HepG2 (cell line): ENCODE measurements around the gene CNOT2. TPM values are rescaled to one million over a fixed set of nuclear protein-coding genes. Genes with fewer than 3 reads are reported as not detected.

ENCODE experiments used
- ATRX ChIP-seq: sonication (generic); formaldehyde crosslinking; IDR thresholded peaks from 2 replicates; pipeline ENCODE4 v1.4.0; 2020; ENCODE audit warnings: missing genetic modification reagents, borderline replicate concordance
- EP300 ChIP-seq, 3 experiments: sonication (generic) in 1 of 3; formaldehyde crosslinking in 1 of 3; IDR thresholded peaks; 2 replicates each; pipeline versions ENCODE4 v1.5.1 to v1.6.1; 2011 to 2020; ENCODE audit warnings: low read depth in 2 of 3, low read length in 2 of 3, borderline replicate concordance in 1 of 3, improper control_type of control experiment in 1 of 3, mild to moderate bottlenecking in 1 of 3, missing genetic modification reagents in 1 of 3, moderate library complexity in 1 of 3
- FIP1L1 ChIP-seq: fragments of 200-400 bp; formaldehyde crosslinking; IDR thresholded peaks from 2 replicates; pipeline ENCODE4 v1.6.1; 2018; ENCODE audit warnings: low read depth, mild to moderate bottlenecking, low read length, moderate library complexity, borderline replicate concordance; ENCODE audit not compliant: insufficient read depth
- GABPA ChIP-seq, 2 experiments: IDR thresholded peaks; 2 replicates each; pipeline ENCODE4 v1.6.1; 2011 to 2016; ENCODE audit warnings: low read depth in 2 of 2, low read length in 1 of 2, missing biosample characterization in 1 of 2, missing genetic modification characterization in 1 of 2
- HHEX ChIP-seq: IDR thresholded peaks from 2 replicates; pipeline ENCODE4 v1.6.1; 2016; ENCODE audit warnings: control low read depth
- HNF4A ChIP-seq: sonication (generic); formaldehyde crosslinking; IDR thresholded peaks from 2 replicates; pipeline ENCODE4 v1.4.0; 2020; ENCODE audit warnings: missing genetic modification reagents
- HNRNPH1 ChIP-seq: fragments of 200-400 bp; formaldehyde crosslinking; optimal IDR thresholded peaks from 2 replicates; pipeline ENCODE3; 2017; ENCODE audit warnings: mild to moderate bottlenecking, low read depth, low read length
- HNRNPL ChIP-seq: fragments of 200-400 bp; formaldehyde crosslinking; IDR thresholded peaks from 2 replicates; pipeline ENCODE4 v1.6.1; 2017; ENCODE audit warnings: mild to moderate bottlenecking, low read depth, low read length
- IKZF5 ChIP-seq: IDR thresholded peaks from 2 replicates; pipeline ENCODE4 v1.6.1; 2018; ENCODE audit warnings: missing genetic modification reagents, mild to moderate bottlenecking, missing compliant biosample characterization
- MAFG ChIP-seq: sonication (generic); formaldehyde crosslinking; IDR thresholded peaks from 2 replicates; pipeline ENCODE4 v1.5.1; 2020; ENCODE audit warnings: mild to moderate bottlenecking, missing genetic modification reagents
- MXD1 ChIP-seq: sonication (generic); formaldehyde crosslinking; IDR thresholded peaks from 2 replicates; pipeline ENCODE4 v1.4.0; 2020; ENCODE audit warnings: mild to moderate bottlenecking, missing genetic modification reagents
- PAWR ChIP-seq: sonication (generic); formaldehyde crosslinking; IDR thresholded peaks from 2 replicates; pipeline ENCODE4 v1.4.0; 2020; ENCODE audit warnings: missing genetic modification reagents, mild to moderate bottlenecking, borderline replicate concordance
- RELA ChIP-seq: sonication (generic); formaldehyde crosslinking; IDR thresholded peaks from 2 replicates; pipeline ENCODE4 v1.4.0; 2020; ENCODE audit warnings: missing genetic modification reagents
- SALL1 ChIP-seq: sonication (generic); formaldehyde crosslinking; IDR thresholded peaks from 2 replicates; pipeline ENCODE4 v1.8.0; 2022; ENCODE audit warnings: mild to moderate bottlenecking, missing genetic modification reagents
- TCF12 ChIP-seq, 2 experiments: fragments of 450-650 bp in 1 of 2; sonication (generic) in 1 of 2; formaldehyde crosslinking in 1 of 2; IDR thresholded peaks; 2 replicates each; pipeline versions ENCODE4 v1.6.1 to v1.8.0; 2017 to 2022; ENCODE audit warnings: antibody characterized with exemption in 1 of 2, mild to moderate bottlenecking in 1 of 2, missing genetic modification reagents in 1 of 2, moderate library complexity in 1 of 2
- TERF1 ChIP-seq: sonication (generic); formaldehyde crosslinking; IDR thresholded peaks from 2 replicates; pipeline ENCODE4 v1.8.0; 2022; ENCODE audit warnings: mild to moderate bottlenecking, missing genetic modification reagents, moderate library complexity
- ZNF232 ChIP-seq: sonication (generic); formaldehyde crosslinking; IDR thresholded peaks from 2 replicates; pipeline ENCODE4 v1.4.0; 2020; ENCODE audit warnings: missing genetic modification reagents, borderline replicate concordance
- ZNF251 ChIP-seq: sonication (generic); formaldehyde crosslinking; IDR thresholded peaks from 2 replicates; pipeline ENCODE4 v1.9.0; 2021; ENCODE audit warnings: mild to moderate bottlenecking, missing genetic modification reagents
- ZNF574 ChIP-seq: sonication (generic); formaldehyde crosslinking; IDR thresholded peaks from 2 replicates; pipeline ENCODE4 v1.4.0; 2020; ENCODE audit warnings: missing genetic modification reagents
- ZNF619 ChIP-seq: sonication (generic); formaldehyde crosslinking; IDR thresholded peaks from 2 replicates; pipeline ENCODE4 v1.4.0; 2020; ENCODE audit warnings: mild to moderate bottlenecking, missing genetic modification reagents
- ZNF75D ChIP-seq: sonication (generic); formaldehyde crosslinking; IDR thresholded peaks from 2 replicates; pipeline ENCODE4 v1.8.1; 2023; ENCODE audit warnings: missing genetic modification reagents, mild to moderate bottlenecking, borderline replicate concordance
- ZNF766 ChIP-seq: sonication (generic); formaldehyde crosslinking; IDR thresholded peaks from 2 replicates; pipeline ENCODE4 v1.5.0; 2020; ENCODE audit warnings: missing genetic modification reagents, borderline replicate concordance
- ZNF773 ChIP-seq: sonication (generic); formaldehyde crosslinking; IDR thresholded peaks from 2 replicates; pipeline ENCODE4 v1.4.0; 2020; ENCODE audit warnings: missing genetic modification reagents, borderline replicate concordance
- polyA plus RNA-seq, 8 experiments: library from polyadenylated mRNA; depleted of rRNA in 3 of 8; stranded (reverse) in 7 of 8; unstranded in 1 of 8; fragments of >200 nt; fragmentation: Illumina TruSeq in 4 of 8; extraction: Trizol in 4 of 8; gene quantifications; 2 replicates each; pipeline versions ENCODE4 v1.2.1 to v1.2.3, GENCODE V29; 2011 to 2016; ENCODE audit warnings: low read depth in 4 of 8, missing spikeins in 1 of 8, mixed read lengths in 1 of 8; ENCODE audit not compliant: insufficient read depth in 1 of 8
- total RNA-seq, 5 experiments: library from RNA; depleted of rRNA; stranded (reverse); fragments of >200 nt; fragmentation: Illumina TruSeq; extraction: Trizol; gene quantifications; 2 replicates each; pipeline ENCODE4 v1.2.3, GENCODE V29; 2016; ENCODE audit warnings: low read depth in 1 of 5

CNOT2 gene
- total and polyA plus RNA-seq, 2 of the 13 experiments (the other 11 are each of a cell fraction or from before 2014, with no cell fraction given), result 54.5 to 76.6 TPM

GRCh38 chr12:70242695-70243509, at the start of gene CNOT2 (continued):
- TF ChIP-seq RELA (CRISPR knock-in tag) (0 out of 2 replicates have a peak, but pooled peaks have one; percentile 74), ATRX (CRISPR knock-in tag) (no peak), IKZF5 (CRISPR knock-in tag) (peak; percentile 63; the same call in 1 of the 2 replicates), ZNF574 (CRISPR knock-in tag) (peak; percentile 70; the same call in 1 of the 2 replicates), FIP1L1 (no peak), HHEX (CRISPR knock-in tag) (no peak), ZNF773 (CRISPR knock-in tag) (no peak), HNRNPH1 (no peak), GABPA (IDR thresholded peaks at IDR 0.05; ENCODE audit: low read depth, low read length) (peak; percentile 40), GABPA (CRISPR knock-in tag; IDR thresholded peaks at IDR 0.05; ENCODE audit: low read depth) (peak; percentile 80), EP300 (IDR thresholded peaks at IDR 0.05; ENCODE audit: low read depth in 2 of 2, low read length in 2 of 2) (0 out of 4 replicates have a peak, but pooled peaks of 1 of the 2 experiments have one; percentile 10), EP300 (CRISPR knock-in tag; IDR thresholded peaks at IDR 0.05; ENCODE audit: borderline replicate concordance) (0 out of 2 replicates have a peak, but pooled peaks have one; percentile 37), HNRNPL (0 out of 2 replicates have a peak, but pooled peaks have one; percentile 17), ZNF619 (CRISPR knock-in tag) (peak; percentile 94), TERF1 (CRISPR knock-in tag) (no peak), ZNF232 (no peak), TCF12 (IDR thresholded peaks at IDR 0.05) (no peak), TCF12 (CRISPR knock-in tag; IDR thresholded peaks at IDR 0.05) (no peak), ZNF251 (no peak), MAFG (CRISPR knock-in tag) (no peak), PAWR (CRISPR knock-in tag) (no peak), HNF4A (CRISPR knock-in tag) (peak; percentile 57), MXD1 (no peak), ZNF75D (CRISPR knock-in tag) (no peak), SALL1 (CRISPR knock-in tag) (peak; percentile 73), ZNF766 (no peak)
